ENCODE data around the gene UCKL1.

Gene UCKL1

GRCh38 chr20:63959699-63960075 lies 3.5 kb upstream of the UCKL1 start:
- Histone ChIP-seq H2BK120ac (ENCODE audit: low read depth, low read length) (no peak overlapping the region), H4K91ac (ENCODE audit: low read length) (no peak overlapping the region), H3K9ac (ENCODE audit: low read length) (no peak overlapping the region), H3K27ac (ENCODE audit: low read length, poor library complexity, severe bottlenecking) (no peak overlapping the region), H3K4ac (ENCODE audit: low read depth in 1 of 2, low read length in 2 of 2) (no peak overlapping the region), H3K4me2 (ENCODE audit: low read length, poor library complexity, severe bottlenecking) (no peak overlapping the region), H3K9me3 (ENCODE audit: control insufficient read depth, low read length) (no peaks in the 10 kb centered on the region), H2BK5ac (ENCODE audit: low read depth, low read length, poor library complexity, severe bottlenecking) (no peak overlapping the region), H3K14ac (ENCODE audit: low read length in 2 of 2) (no peak overlapping the region), H2AFZ (ENCODE audit: low read depth, low read length) (no peak overlapping the region), H3K4me3 (ENCODE audit: insufficient read depth in 1 of 2, low read depth in 1 of 2, low read length in 2 of 2) (no peak overlapping the region), H4K8ac (ENCODE audit: low read length) (no peak overlapping the region), H3K27me3 (ENCODE audit: control insufficient read depth in 1 of 2, insufficient read depth in 1 of 2, low read length in 2 of 2) (no peaks in the 10 kb centered on the region), H2BK12ac (ENCODE audit: low read length in 2 of 2) (no peak overlapping the region), H3K23ac (ENCODE audit: low read length in 2 of 2) (no peak overlapping the region), H3K18ac (ENCODE audit: low read depth in 1 of 2, low read length in 2 of 2) (no peak overlapping the region), H2AK5ac (ENCODE audit: low read length, severe bottlenecking) (no peak overlapping the region), H3K4me1 (ENCODE audit: control insufficient read depth, insufficient read depth, low read depth, low read length) (peaks cover 25% of the 10 kb centered on the region), H3K36me3 (ENCODE audit: control insufficient read depth in 1 of 2, insufficient read depth in 2 of 2, low read depth in 1 of 2, low read length in 2 of 2) (peaks cover 46 to 75% of the 10 kb centered on the region in 2 experiments), H2BK15ac (ENCODE audit: low read depth, poor library complexity, severe bottlenecking) (no peak overlapping the region), H3K79me1 (replicated peaks; ENCODE audit: low read length, poor library complexity, severe bottlenecking) (peaks cover 23% of the 10 kb centered on the region)
- 95% methylated on average over 9 of the region's 17 CpGs for WGBS
- DNase-seq = no peak

- H3K18ac ChIP-seq (ENCODE audit: low read depth in 1 of 2, low read length in 2 of 2) = no peak overlapping the region
- H3K4ac ChIP-seq (ENCODE audit: low read depth in 1 of 2, low read length in 2 of 2) = no peak overlapping the region
- H2BK5ac ChIP-seq (ENCODE audit: low read depth, low read length, poor library complexity, severe bottlenecking) = no peak overlapping the region
- H3K27me3 ChIP-seq (ENCODE audit: control insufficient read depth in 1 of 2, insufficient read depth in 1 of 2, low read length in 2 of 2) = no peaks in the 10 kb centered on the region
- WGBS = 93% methylated on average over 10 of the region's 10 CpGs
- H3K36me3 ChIP-seq (ENCODE audit: control insufficient read depth in 1 of 2, insufficient read depth in 2 of 2, low read depth in 1 of 2, low read length in 2 of 2) = peaks cover 46 to 75% of the 10 kb centered on the region in 2 experiments
- H2BK15ac ChIP-seq (ENCODE audit: low read depth, poor library complexity, severe bottlenecking) = no peak overlapping the region
- H3K27ac ChIP-seq (ENCODE audit: low read length, poor library complexity, severe bottlenecking) = peak overlapping the region; percentile 12
- H3K4me2 ChIP-seq (ENCODE audit: low read length, poor library complexity, severe bottlenecking) = no peak overlapping the region
- no peak overlapping the region for H3K4me3 ChIP-seq (ENCODE audit: insufficient read depth in 1 of 2, low read depth in 1 of 2, low read length in 2 of 2)
- H3K9ac ChIP-seq (ENCODE audit: low read length) = no peak overlapping the region
- H2BK12ac ChIP-seq (ENCODE audit: low read length in 2 of 2) = no peak overlapping the region
- H2AK5ac ChIP-seq (ENCODE audit: low read length, severe bottlenecking) = no peak overlapping the region
- H2AFZ ChIP-seq (ENCODE audit: low read depth, low read length) = no peak overlapping the region
- H2BK120ac ChIP-seq (ENCODE audit: low read depth, low read length) = no peak overlapping the region
- H3K79me1 ChIP-seq (replicated peaks; ENCODE audit: low read length, poor library complexity, severe bottlenecking) = peaks cover 23% of the 10 kb centered on the region
- H3K9me3 ChIP-seq (ENCODE audit: control insufficient read depth, low read length) = no peaks in the 10 kb centered on the region
- peaks cover 30% of the 10 kb centered on the region for H3K4me1 ChIP-seq (ENCODE audit: control insufficient read depth, insufficient read depth, low read depth, low read length)
- H3K14ac ChIP-seq (ENCODE audit: low read length in 2 of 2) = no peak overlapping the region
- H4K8ac ChIP-seq (ENCODE audit: low read length) = no peak overlapping the region
- DNase-seq = no peak
- H4K91ac ChIP-seq (ENCODE audit: low read length) = peak overlapping the region; percentile 53
- no peak overlapping the region for H3K23ac ChIP-seq (ENCODE audit: low read length in 2 of 2)
These were observed 2.9 kb upstream of the UCKL1 start for GRCh38 chr20:63958964-63959698.

GRCh38 chr20:63958471-63958870 lies 2.3 kb upstream of the UCKL1 start:
- Histone ChIP-seq H2BK15ac (ENCODE audit: low read depth, poor library complexity, severe bottlenecking) (no peak overlapping the region), H2AK5ac (ENCODE audit: low read length, severe bottlenecking) (no peak overlapping the region), H2BK120ac (ENCODE audit: low read depth, low read length) (no peak overlapping the region), H4K8ac (ENCODE audit: low read length) (no peak overlapping the region), H3K4me2 (ENCODE audit: low read length, poor library complexity, severe bottlenecking) (no peak overlapping the region), H3K36me3 (ENCODE audit: control insufficient read depth in 1 of 2, insufficient read depth in 2 of 2, low read depth in 1 of 2, low read length in 2 of 2) (peaks cover 40 to 69% of the 10 kb centered on the region in 2 experiments), H3K27me3 (ENCODE audit: control insufficient read depth in 1 of 2, insufficient read depth in 1 of 2, low read length in 2 of 2) (no peaks in the 10 kb centered on the region), H3K9me3 (ENCODE audit: control insufficient read depth, low read length) (no peaks in the 10 kb centered on the region), H2BK5ac (ENCODE audit: low read depth, low read length, poor library complexity, severe bottlenecking) (no peak overlapping the region), H2BK12ac (ENCODE audit: low read length in 2 of 2) (no peak overlapping the region), H2AFZ (ENCODE audit: low read depth, low read length) (no peak overlapping the region), H3K4me1 (ENCODE audit: control insufficient read depth, insufficient read depth, low read depth, low read length) (peaks cover 37% of the 10 kb centered on the region), H4K91ac (ENCODE audit: low read length) (no peak overlapping the region), H3K79me1 (replicated peaks; ENCODE audit: low read length, poor library complexity, severe bottlenecking) (peaks cover 20% of the 10 kb centered on the region), H3K27ac (ENCODE audit: low read length, poor library complexity, severe bottlenecking) (peak overlapping the region; percentile 12), H3K9ac (ENCODE audit: low read length) (no peak overlapping the region), H3K23ac (ENCODE audit: low read length in 2 of 2) (no peak overlapping the region), H3K4me3 (ENCODE audit: insufficient read depth in 1 of 2, low read depth in 1 of 2, low read length in 2 of 2) (no peak overlapping the region), H3K14ac (ENCODE audit: low read length in 2 of 2) (no peak overlapping the region), H3K18ac (ENCODE audit: low read depth in 1 of 2, low read length in 2 of 2) (no peak overlapping the region), H3K4ac (ENCODE audit: low read depth in 1 of 2, low read length in 2 of 2) (no peak overlapping the region)
- 94% methylated on average over 4 of the region's 4 CpGs for WGBS
- DNase-seq = no peak

- Histone ChIP-seq H3K14ac (ENCODE audit: low read length in 2 of 2) (no peak overlapping the region), H3K27ac (ENCODE audit: low read length, poor library complexity, severe bottlenecking) (no peak overlapping the region), H2BK120ac (ENCODE audit: low read depth, low read length) (no peak overlapping the region), H3K4ac (ENCODE audit: low read depth in 1 of 2, low read length in 2 of 2) (no peak overlapping the region), H3K9me3 (ENCODE audit: control insufficient read depth, low read length) (no peaks in the 10 kb centered on the region), H2BK5ac (ENCODE audit: low read depth, low read length, poor library complexity, severe bottlenecking) (no peak overlapping the region), H3K4me1 (ENCODE audit: control insufficient read depth, insufficient read depth, low read depth, low read length) (peaks cover 37% of the 10 kb centered on the region), H2BK12ac (ENCODE audit: low read length in 2 of 2) (no peak overlapping the region), H3K36me3 (ENCODE audit: control insufficient read depth in 1 of 2, insufficient read depth in 2 of 2, low read depth in 1 of 2, low read length in 2 of 2) (peaks cover 35 to 63% of the 10 kb centered on the region in 2 experiments), H3K9ac (ENCODE audit: low read length) (peak overlapping the region; percentile 89), H3K23ac (ENCODE audit: low read length in 2 of 2) (no peak overlapping the region), H3K27me3 (ENCODE audit: control insufficient read depth in 1 of 2, insufficient read depth in 1 of 2, low read length in 2 of 2) (no peaks in the 10 kb centered on the region), H2AFZ (ENCODE audit: low read depth, low read length) (no peak overlapping the region), H4K8ac (ENCODE audit: low read length) (peak overlapping the region; percentile 40), H3K18ac (ENCODE audit: low read depth in 1 of 2, low read length in 2 of 2) (no peak overlapping the region), H4K91ac (ENCODE audit: low read length) (no peak overlapping the region), H2BK15ac (ENCODE audit: low read depth, poor library complexity, severe bottlenecking) (no peak overlapping the region), H3K79me1 (replicated peaks; ENCODE audit: low read length, poor library complexity, severe bottlenecking) (peaks cover 20% of the 10 kb centered on the region), H2AK5ac (ENCODE audit: low read length, severe bottlenecking) (no peak overlapping the region), H3K4me3 (ENCODE audit: insufficient read depth in 1 of 2, low read depth in 1 of 2, low read length in 2 of 2) (peak overlapping the region in 1 of 2 experiments; percentile 82), H3K4me2 (ENCODE audit: low read length, poor library complexity, severe bottlenecking) (no peak overlapping the region)
- 43% methylated on average over 10 of the region's 13 CpGs for WGBS
- DNase-seq = no peak
These were observed 1.6 kb upstream of the UCKL1 start for GRCh38 chr20:63957690-63958441.

All from mesenchymal stem cell (in vitro differentiated cells and primary cell).